Measurements from ENCODE around the gene ENC1.

DNA sequence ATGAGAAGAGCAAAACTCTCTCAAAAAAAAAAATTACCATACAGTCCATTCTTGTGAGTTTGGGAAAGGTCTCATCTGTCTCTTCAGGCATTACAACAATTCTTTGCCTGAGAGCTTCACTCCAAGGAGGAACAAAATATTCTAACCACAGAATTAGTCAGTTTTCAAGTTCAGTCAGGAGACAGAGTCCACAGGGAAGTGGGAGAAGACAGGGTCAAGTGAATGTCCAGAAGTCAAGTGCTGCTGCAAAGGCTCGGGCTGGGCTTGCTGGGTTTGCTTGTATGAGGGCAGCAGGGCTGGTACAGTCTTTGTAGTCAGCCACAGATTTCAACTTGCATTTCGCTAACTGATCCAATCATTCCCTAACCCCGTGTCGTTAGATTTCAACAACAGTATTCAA is 26.9 kb upstream of the ENC1 start:
- TF ChIP-seq, protein P1, sequence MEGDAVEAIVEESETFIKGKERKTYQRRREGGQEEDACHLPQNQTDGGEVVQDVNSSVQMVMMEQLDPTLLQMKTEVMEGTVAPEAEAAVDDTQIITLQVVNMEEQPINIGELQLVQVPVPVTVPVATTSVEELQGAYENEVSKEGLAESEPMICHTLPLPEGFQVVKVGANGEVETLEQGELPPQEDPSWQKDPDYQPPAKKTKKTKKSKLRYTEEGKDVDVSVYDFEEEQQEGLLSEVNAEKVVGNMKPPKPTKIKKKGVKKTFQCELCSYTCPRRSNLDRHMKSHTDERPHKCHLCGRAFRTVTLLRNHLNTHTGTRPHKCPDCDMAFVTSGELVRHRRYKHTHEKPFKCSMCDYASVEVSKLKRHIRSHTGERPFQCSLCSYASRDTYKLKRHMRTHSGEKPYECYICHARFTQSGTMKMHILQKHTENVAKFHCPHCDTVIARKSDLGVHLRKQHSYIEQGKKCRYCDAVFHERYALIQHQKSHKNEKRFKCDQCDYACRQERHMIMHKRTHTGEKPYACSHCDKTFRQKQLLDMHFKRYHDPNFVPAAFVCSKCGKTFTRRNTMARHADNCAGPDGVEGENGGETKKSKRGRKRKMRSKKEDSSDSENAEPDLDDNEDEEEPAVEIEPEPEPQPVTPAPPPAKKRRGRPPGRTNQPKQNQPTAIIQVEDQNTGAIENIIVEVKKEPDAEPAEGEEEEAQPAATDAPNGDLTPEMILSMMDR (conservative IDR thresholded peaks at IDR 0.05), result no peak
- TF ChIP-seq EZH2 (IDR thresholded peaks at IDR 0.05; ENCODE audit: low read depth), result no peak

Measured in PC-9 (cell line).